ENCODE data around the gene ASXL3. TPM values are rescaled to one million over a fixed set of nuclear protein-coding genes. Genes with fewer than 3 reads are reported as not detected.

The ASXL3 gene
- polyA plus RNA-seq, 1 donor (not counting 4 experiments of a cell fraction or from before 2014, with no cell fraction given), result not detected

DNA sequence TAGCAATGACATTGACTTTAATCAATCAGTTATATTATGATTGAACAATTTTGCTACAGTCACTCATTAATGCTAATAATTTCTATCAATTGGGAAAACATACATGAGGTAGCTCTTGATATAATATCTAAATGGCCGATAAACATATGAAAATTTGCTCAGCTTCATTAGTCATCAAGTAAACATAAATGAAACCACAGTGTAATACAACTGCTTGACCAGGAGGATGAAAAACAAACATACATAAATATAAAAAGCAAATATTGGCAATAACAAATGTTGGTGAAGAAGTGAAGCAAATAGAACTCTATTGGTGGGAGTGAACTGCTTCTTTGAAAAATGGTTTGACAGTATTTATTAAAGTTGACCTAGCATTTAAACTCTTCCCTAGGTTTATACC is 130.9 kb downstream of the ASXL3 start:
- Histone ChIP-seq H2AFZ (ENCODE audit: control insufficient read depth, low read length) (no peak overlapping the region), H3K27me3 (ENCODE audit: control insufficient read depth, extremely low read depth, insufficient read depth, low read length) (no peaks in the 10 kb centered on the region), H3K79me2 (ENCODE audit: control insufficient read depth, insufficient read depth, low read length) (no peaks in the 10 kb centered on the region), H3K4me1 (ENCODE audit: control insufficient read depth, extremely low read depth, insufficient read depth, low read length) (no peaks in the 10 kb centered on the region), H3K4me3 (ENCODE audit: control insufficient read depth in 2 of 3, extremely low read depth in 1 of 3, insufficient read depth in 2 of 3, low read depth in 1 of 3, low read length in 3 of 3) (no peak overlapping the region), H3K36me3 (ENCODE audit: control insufficient read depth in 2 of 2, extremely low read depth in 1 of 2, insufficient read depth in 2 of 2, low read length in 2 of 2) (no peaks in the 10 kb centered on the region), H3K9ac (ENCODE audit: control insufficient read depth, extremely low read depth, insufficient read depth, low read length) (no peak overlapping the region), H3K4me2 (ENCODE audit: control insufficient read depth, extremely low read depth, insufficient read depth, low read depth, low read length) (no peak overlapping the region), H3K27ac (ENCODE audit: control insufficient read depth, insufficient read depth, low read length) (no peak overlapping the region), H4K20me1 (ENCODE audit: control insufficient read depth, extremely low read depth, insufficient read depth, low read length) (no peaks in the 10 kb centered on the region), H3K9me3 (ENCODE audit: control insufficient read depth, low read depth, low read length) (no peaks in the 10 kb centered on the region), H3K9me1 (ENCODE audit: control insufficient read depth, extremely low read depth, insufficient read depth, low read length) (no peaks in the 10 kb centered on the region)
- TF ChIP-seq, protein P1, sequence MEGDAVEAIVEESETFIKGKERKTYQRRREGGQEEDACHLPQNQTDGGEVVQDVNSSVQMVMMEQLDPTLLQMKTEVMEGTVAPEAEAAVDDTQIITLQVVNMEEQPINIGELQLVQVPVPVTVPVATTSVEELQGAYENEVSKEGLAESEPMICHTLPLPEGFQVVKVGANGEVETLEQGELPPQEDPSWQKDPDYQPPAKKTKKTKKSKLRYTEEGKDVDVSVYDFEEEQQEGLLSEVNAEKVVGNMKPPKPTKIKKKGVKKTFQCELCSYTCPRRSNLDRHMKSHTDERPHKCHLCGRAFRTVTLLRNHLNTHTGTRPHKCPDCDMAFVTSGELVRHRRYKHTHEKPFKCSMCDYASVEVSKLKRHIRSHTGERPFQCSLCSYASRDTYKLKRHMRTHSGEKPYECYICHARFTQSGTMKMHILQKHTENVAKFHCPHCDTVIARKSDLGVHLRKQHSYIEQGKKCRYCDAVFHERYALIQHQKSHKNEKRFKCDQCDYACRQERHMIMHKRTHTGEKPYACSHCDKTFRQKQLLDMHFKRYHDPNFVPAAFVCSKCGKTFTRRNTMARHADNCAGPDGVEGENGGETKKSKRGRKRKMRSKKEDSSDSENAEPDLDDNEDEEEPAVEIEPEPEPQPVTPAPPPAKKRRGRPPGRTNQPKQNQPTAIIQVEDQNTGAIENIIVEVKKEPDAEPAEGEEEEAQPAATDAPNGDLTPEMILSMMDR (optimal IDR thresholded peaks at IDR 0.05 in 1 of 3, IDR thresholded peaks at IDR 0.05 in 1 of 3, conservative IDR thresholded peaks at IDR 0.05 in 1 of 3; ENCODE audit: extremely low read depth in 1 of 3, insufficient read depth in 2 of 3, low read length in 3 of 3), result no peak
- no peak for TF ChIP-seq EZH2 (IDR thresholded peaks at IDR 0.05; ENCODE audit: low read length)
- dilution Hi-C loops (cut with MboI; ENCODE audit: extremely low pct_ligation_motif_present, low sequenced_read_pairs), result no loop called here
- FAIRE-seq (no peak), DNase-seq (ENCODE audit: low read depth, low spot score) (no peak)

DNA sequence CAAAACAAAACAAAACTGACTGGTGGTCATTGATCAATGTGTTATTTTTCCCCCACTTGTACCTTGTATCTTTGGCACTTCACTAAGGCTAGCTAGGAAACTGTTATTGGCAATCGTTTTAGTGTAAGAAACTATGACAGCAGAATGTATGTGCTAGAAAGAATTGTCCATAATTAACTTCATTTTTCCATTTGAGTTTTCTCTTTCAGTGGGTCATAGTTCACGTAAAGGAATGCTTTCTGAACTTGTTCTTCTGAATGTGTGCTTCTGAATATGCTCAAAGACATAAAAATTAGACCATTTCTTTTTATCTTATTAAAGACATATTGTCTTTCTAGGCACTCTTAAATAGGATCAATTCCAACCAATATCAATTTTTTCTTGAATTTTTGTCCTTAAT is 132.2 kb downstream of the ASXL3 start:
- no peaks in the 10 kb centered on the region for H3K4me1 ChIP-seq (ENCODE audit: control insufficient read depth, extremely low read depth, insufficient read depth, low read length)
- H3K79me2 ChIP-seq (ENCODE audit: control insufficient read depth, insufficient read depth, low read length), result no peaks in the 10 kb centered on the region
- no peak overlapping the region for H3K27ac ChIP-seq (ENCODE audit: control insufficient read depth, insufficient read depth, low read length)
- no peaks in the 10 kb centered on the region for H3K27me3 ChIP-seq (ENCODE audit: control insufficient read depth, extremely low read depth, insufficient read depth, low read length)
- no peak for DNase-seq (ENCODE audit: low read depth, low spot score)
- no peak overlapping the region for H3K9ac ChIP-seq (ENCODE audit: control insufficient read depth, extremely low read depth, insufficient read depth, low read length)
- dilution Hi-C loops (cut with MboI; ENCODE audit: extremely low pct_ligation_motif_present, low sequenced_read_pairs), result no loop called here
- no peak overlapping the region for H3K4me3 ChIP-seq (ENCODE audit: control insufficient read depth in 2 of 3, extremely low read depth in 1 of 3, insufficient read depth in 2 of 3, low read depth in 1 of 3, low read length in 3 of 3)
- no peaks in the 10 kb centered on the region for H3K36me3 ChIP-seq (ENCODE audit: control insufficient read depth in 2 of 2, extremely low read depth in 1 of 2, insufficient read depth in 2 of 2, low read length in 2 of 2)
- TF ChIP-seq, protein P1 (optimal IDR thresholded peaks at IDR 0.05 in 1 of 3, IDR thresholded peaks at IDR 0.05 in 1 of 3, conservative IDR thresholded peaks at IDR 0.05 in 1 of 3; ENCODE audit: extremely low read depth in 1 of 3, insufficient read depth in 2 of 3, low read length in 3 of 3), result no peak
- TF ChIP-seq EZH2 (IDR thresholded peaks at IDR 0.05; ENCODE audit: low read length), result no peak
- no peaks in the 10 kb centered on the region for H3K9me3 ChIP-seq (ENCODE audit: control insufficient read depth, low read depth, low read length)
- no peak overlapping the region for H2AFZ ChIP-seq (ENCODE audit: control insufficient read depth, low read length)
- no peak overlapping the region for H3K4me2 ChIP-seq (ENCODE audit: control insufficient read depth, extremely low read depth, insufficient read depth, low read depth, low read length)
- no peaks in the 10 kb centered on the region for H4K20me1 ChIP-seq (ENCODE audit: control insufficient read depth, extremely low read depth, insufficient read depth, low read length)
- FAIRE-seq, result no peak
- H3K9me1 ChIP-seq (ENCODE audit: control insufficient read depth, extremely low read depth, insufficient read depth, low read length), result no peaks in the 10 kb centered on the region
